Breast epithelium (tissue), 3 donors: ENCODE results near the gene ARHGEF12.

Source experiments
- POLR2A ChIP-seq: fragments of 450-650 bp; IDR thresholded peaks from one replicate; pipeline ENCODE4 v1.6.1; 2016; ENCODE audit warnings: antibody characterized with exemption, mild to moderate bottlenecking, moderate library complexity
- TF ChIP-seq, protein P1 (sequence below), 3 donors: fragments of 450-650 bp; IDR thresholded peaks; one replicate each; pipeline ENCODE4 v1.5.1; 2016 to 2017; ENCODE audit warnings: antibody characterized with exemption in 3 of 3, mild to moderate bottlenecking in 3 of 3, moderate library complexity in 3 of 3

DNA sequence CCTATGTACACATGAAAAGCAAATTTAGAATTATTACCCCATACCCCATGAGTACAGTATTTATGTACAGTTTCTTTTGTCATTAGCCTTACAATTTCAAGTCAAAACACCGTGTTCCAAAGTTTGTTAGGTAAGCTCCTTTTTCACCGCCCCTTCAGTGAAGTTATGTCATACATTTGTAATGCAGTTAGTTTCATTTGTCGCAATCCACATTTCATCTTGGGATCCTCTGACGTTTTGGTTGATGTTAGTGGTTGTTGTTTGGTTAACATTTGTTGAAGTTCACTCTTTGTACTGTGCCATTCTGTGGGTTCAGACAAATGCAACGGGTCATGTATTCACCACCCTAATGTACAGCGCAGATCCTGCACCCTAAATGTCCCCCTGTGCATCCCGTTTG, 45.2 kb downstream of the ARHGEF12 start:
- TF ChIP-seq, protein P1, sequence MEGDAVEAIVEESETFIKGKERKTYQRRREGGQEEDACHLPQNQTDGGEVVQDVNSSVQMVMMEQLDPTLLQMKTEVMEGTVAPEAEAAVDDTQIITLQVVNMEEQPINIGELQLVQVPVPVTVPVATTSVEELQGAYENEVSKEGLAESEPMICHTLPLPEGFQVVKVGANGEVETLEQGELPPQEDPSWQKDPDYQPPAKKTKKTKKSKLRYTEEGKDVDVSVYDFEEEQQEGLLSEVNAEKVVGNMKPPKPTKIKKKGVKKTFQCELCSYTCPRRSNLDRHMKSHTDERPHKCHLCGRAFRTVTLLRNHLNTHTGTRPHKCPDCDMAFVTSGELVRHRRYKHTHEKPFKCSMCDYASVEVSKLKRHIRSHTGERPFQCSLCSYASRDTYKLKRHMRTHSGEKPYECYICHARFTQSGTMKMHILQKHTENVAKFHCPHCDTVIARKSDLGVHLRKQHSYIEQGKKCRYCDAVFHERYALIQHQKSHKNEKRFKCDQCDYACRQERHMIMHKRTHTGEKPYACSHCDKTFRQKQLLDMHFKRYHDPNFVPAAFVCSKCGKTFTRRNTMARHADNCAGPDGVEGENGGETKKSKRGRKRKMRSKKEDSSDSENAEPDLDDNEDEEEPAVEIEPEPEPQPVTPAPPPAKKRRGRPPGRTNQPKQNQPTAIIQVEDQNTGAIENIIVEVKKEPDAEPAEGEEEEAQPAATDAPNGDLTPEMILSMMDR (IDR thresholded peaks at IDR 0.05) = no peak
- no peak for TF ChIP-seq POLR2A
